GM10248 (cell line): Measurements from ENCODE around the gene CACNG4.

ENCODE experiments used
- CTCF ChIA-PET: fragments of 300-600 bp; sonication (Branson Sonifier 250); formaldehyde crosslinking; extraction: SDS; loops from one replicate; lab custom pipeline; 2021; ENCODE audit warnings: antibody characterized with exemption; lab: Yijun Ruan, JAX
- POLR2A ChIA-PET: fragments of 350-650 bp; sonication (Branson Sonifier 250); formaldehyde crosslinking; extraction: SDS; loops from one replicate; lab custom pipeline; 2020; ENCODE audit warnings: antibody characterized with exemption; lab: Yijun Ruan, JAX
- DNase-seq: peaks from one replicate; pipeline ENCODE4 v3.0.0; 2012; ENCODE audit errors: extremely low spot score
- TF ChIP-seq, protein P1 (sequence below): IDR thresholded peaks from 2 replicates; pipeline ENCODE4 v1.5.1; 2012; ENCODE audit warnings: mild to moderate bottlenecking, low read depth; ENCODE audit errors: extremely low read depth, missing control alignments, control extremely low read depth

CACNG4 gene

GRCh38 chr17:67021196-67021595, 56.7 kb downstream of the CACNG4 start:
- ChIA-PET CTCF (no interaction called here), POLR2A (interaction anchor here (0.7 kb wide), 1 partner anchor 323 kb away, joined by 3 read pairs; no protein-coding TSS in a partner anchor)
- DNase-seq = no peak
- TF ChIP-seq, protein P1, sequence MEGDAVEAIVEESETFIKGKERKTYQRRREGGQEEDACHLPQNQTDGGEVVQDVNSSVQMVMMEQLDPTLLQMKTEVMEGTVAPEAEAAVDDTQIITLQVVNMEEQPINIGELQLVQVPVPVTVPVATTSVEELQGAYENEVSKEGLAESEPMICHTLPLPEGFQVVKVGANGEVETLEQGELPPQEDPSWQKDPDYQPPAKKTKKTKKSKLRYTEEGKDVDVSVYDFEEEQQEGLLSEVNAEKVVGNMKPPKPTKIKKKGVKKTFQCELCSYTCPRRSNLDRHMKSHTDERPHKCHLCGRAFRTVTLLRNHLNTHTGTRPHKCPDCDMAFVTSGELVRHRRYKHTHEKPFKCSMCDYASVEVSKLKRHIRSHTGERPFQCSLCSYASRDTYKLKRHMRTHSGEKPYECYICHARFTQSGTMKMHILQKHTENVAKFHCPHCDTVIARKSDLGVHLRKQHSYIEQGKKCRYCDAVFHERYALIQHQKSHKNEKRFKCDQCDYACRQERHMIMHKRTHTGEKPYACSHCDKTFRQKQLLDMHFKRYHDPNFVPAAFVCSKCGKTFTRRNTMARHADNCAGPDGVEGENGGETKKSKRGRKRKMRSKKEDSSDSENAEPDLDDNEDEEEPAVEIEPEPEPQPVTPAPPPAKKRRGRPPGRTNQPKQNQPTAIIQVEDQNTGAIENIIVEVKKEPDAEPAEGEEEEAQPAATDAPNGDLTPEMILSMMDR = no peak

- DNase-seq = no peak
- TF ChIP-seq, protein P1 = no peak
- ChIA-PET POLR2A (no interaction called here), CTCF (no interaction called here)
These were observed 57.4 kb downstream of the CACNG4 start for GRCh38 chr17:67021743-67022450.

- ChIA-PET CTCF (no interaction called here), POLR2A (no interaction called here)
- DNase-seq = no peak
- TF ChIP-seq, protein P1 = no peak
These were observed 57.9 kb downstream of the CACNG4 start for GRCh38 chr17:67022451-67022810.

GRCh38 chr17:67024736-67025135, 60.2 kb downstream of the CACNG4 start:
- TF ChIP-seq, protein P1 = no peak
- DNase-seq = no peak
- ChIA-PET POLR2A (no interaction called here), CTCF (interaction anchor here (1.4 kb wide), 1 partner anchor 8 kb away, joined by 4 read pairs; no protein-coding TSS in a partner anchor)

DNA sequence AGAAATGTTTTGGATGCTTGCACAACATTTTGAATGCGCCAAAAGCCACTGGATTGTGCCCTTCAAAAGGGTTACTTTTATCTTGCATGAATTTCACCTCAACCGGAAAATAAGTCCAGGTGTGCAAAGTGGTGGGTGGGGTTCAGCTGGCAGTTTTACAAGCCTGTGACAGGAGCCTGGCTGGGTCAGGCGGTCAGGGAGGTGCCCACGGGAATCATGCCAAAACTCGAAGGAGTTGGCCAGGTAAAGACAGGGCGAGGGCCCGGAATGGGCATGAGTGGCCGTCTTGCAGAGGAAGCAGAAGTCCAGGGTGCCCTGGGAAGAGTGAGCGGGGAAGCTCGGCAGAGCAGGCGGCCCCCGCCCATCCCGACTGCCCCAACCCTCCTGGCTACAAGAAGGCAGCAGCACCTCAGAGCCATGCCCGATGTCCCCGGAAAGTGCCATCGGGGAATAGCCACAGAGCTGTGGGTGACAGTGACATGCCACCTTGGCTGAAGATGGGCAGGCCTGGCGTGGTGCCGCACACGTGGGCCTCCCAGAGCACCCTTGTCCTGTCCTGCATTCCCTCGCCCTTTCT, 60.8 kb downstream of the CACNG4 start:
- DNase-seq = no peak
- ChIA-PET POLR2A (no interaction called here), CTCF (interaction anchor here (1.4 kb wide), 1 partner anchor 9 kb away, joined by 4 read pairs; no protein-coding TSS in a partner anchor)
- TF ChIP-seq, protein P1 = no peak

- DNase-seq = no peak
- TF ChIP-seq, protein P1 = no peak
- CTCF ChIA-PET = no interaction called here
- POLR2A ChIA-PET = no interaction called here
These were observed 61.8 kb downstream of the CACNG4 start for GRCh38 chr17:67026341-67026740.
